Gastroesophageal sphincter (tissue), 4 donors: ENCODE results near the gene GATAD2A. TPM values are rescaled to one million over a fixed set of nuclear protein-coding genes. Genes with fewer than 3 reads are reported as not detected.

Source experiments
- ATAC-seq: fragments of 150-250 bp; one replicate; pipeline ENCODE4 v1.9.1; 2016; ENCODE audit warnings: mild to moderate bottlenecking, moderate library complexity
- H3K27ac ChIP-seq, 4 donors: fragments of 200-600 bp; sonication (generic) in 3 of 4; 1 replicate in 3 of 4; 2 replicates in 1 of 4; pipeline ENCODE4 v1.5.1; 2016 to 2019
- H3K27me3 ChIP-seq: fragments of 200-600 bp; sonication (generic); one replicate; pipeline ENCODE4 v1.5.1; 2019
- H3K36me3 ChIP-seq, 2 donors: fragments of 200-600 bp; sonication (generic); one replicate each; pipeline ENCODE4 v1.5.1; 2019; ENCODE audit warnings: control low read depth in 1 of 2
- H3K4me1 ChIP-seq, 3 donors: fragments of 200-600 bp; sonication (generic); 1 replicate in 2 of 3; 2 replicates in 1 of 3; pipeline ENCODE4 v1.5.1; 2016 to 2019; ENCODE audit warnings: control low read depth in 2 of 3
- H3K4me3 ChIP-seq, 2 donors: fragments of 200-600 bp; sonication (generic); one replicate each; pipeline ENCODE4 v1.5.1; 2019; ENCODE audit warnings: mild to moderate bottlenecking in 1 of 2, moderate library complexity in 1 of 2
- H3K9me3 ChIP-seq, 3 donors: fragments of 200-600 bp; sonication (generic); one replicate each; pipeline ENCODE4 v1.5.1; 2017 to 2019; ENCODE audit warnings: control low read depth in 2 of 3
- EP300 ChIP-seq: sonication (generic); formaldehyde crosslinking; IDR thresholded peaks from one replicate; pipeline ENCODE4 v1.6.1; 2017; ENCODE audit warnings: antibody characterized with exemption, mild to moderate bottlenecking
- POLR2A ChIP-seq, 2 donors: fragments of 450-650 bp; IDR thresholded peaks; one replicate each; pipeline ENCODE4 v1.6.1; 2017; ENCODE audit warnings: antibody characterized with exemption in 2 of 2, mild to moderate bottlenecking in 2 of 2, moderate library complexity in 1 of 2
- POLR2AphosphoS5 ChIP-seq: sonication (generic); formaldehyde crosslinking; IDR thresholded peaks from one replicate; pipeline ENCODE4 v1.6.1; 2017; ENCODE audit warnings: antibody characterized with exemption
- WGBS, 2 donors: methylation state at CpG; one replicate each; pipeline ENCODE4 v1.1.5; 2018; ENCODE audit warnings: low coverage in 1 of 2; 5-methylcytosine and 5-hydroxymethylcytosine counted together
- total RNA-seq, 4 donors: library from RNA; depleted of rRNA; stranded (reverse); fragments of >200 nt; gene quantifications; one replicate each; pipeline ENCODE4 v1.1.0, GENCODE V29; 2016
- TF ChIP-seq, protein P1 (sequence below), 4 experiments: fragments of 200-600 bp in 2 of 4; fragments of 450-650 bp in 2 of 4; sonication (generic) in 1 of 4; IDR thresholded peaks; one replicate each; pipeline ENCODE4 v1.5.1; 2017 to 2019; ENCODE audit warnings: antibody characterized with exemption in 4 of 4, mild to moderate bottlenecking in 2 of 4, moderate library complexity in 2 of 4

GATAD2A gene
- total RNA-seq, 4 donors from 2014 or later = 30.9 to 69.0 (median 36.6) TPM

- TF ChIP-seq POLR2A (IDR thresholded peaks at IDR 0.05) (no peak), POLR2AphosphoS5 (no peak), EP300 (no peak)
- TF ChIP-seq, protein P1, sequence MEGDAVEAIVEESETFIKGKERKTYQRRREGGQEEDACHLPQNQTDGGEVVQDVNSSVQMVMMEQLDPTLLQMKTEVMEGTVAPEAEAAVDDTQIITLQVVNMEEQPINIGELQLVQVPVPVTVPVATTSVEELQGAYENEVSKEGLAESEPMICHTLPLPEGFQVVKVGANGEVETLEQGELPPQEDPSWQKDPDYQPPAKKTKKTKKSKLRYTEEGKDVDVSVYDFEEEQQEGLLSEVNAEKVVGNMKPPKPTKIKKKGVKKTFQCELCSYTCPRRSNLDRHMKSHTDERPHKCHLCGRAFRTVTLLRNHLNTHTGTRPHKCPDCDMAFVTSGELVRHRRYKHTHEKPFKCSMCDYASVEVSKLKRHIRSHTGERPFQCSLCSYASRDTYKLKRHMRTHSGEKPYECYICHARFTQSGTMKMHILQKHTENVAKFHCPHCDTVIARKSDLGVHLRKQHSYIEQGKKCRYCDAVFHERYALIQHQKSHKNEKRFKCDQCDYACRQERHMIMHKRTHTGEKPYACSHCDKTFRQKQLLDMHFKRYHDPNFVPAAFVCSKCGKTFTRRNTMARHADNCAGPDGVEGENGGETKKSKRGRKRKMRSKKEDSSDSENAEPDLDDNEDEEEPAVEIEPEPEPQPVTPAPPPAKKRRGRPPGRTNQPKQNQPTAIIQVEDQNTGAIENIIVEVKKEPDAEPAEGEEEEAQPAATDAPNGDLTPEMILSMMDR (IDR thresholded peaks at IDR 0.05) = no peak
- WGBS, 2 donors = 0% methylated on average over 1 of the region's 56 CpGs; no CpG with 5 or more reads in 1 of the 2 donors
These were observed 132.7 kb downstream of the GATAD2A start, which contains the start of gene CILP2 for GRCh38 chr19:19538061-19538784. TSS of gene CILP2 (plus strand) at chr19:19538265. CDS start at chr19:19538350, 85 bp downstream.

GRCh38 chr19:19538785-19539166 lies 133.3 kb downstream of the GATAD2A start:
- no peak overlapping the region for H3K27ac ChIP-seq
- ATAC-seq = no peak
- peaks cover 0 to 46% (median 22%) of the 10 kb centered on the region in 3 donors for H3K4me1 ChIP-seq
- 36% methylated on average over 3 of the region's 7 CpGs; no CpG with 5 or more reads in 1 of the 2 donors for whole genome bisulfite sequencing, 2 donors
- H3K36me3 ChIP-seq = peaks cover 0 to 12% of the 10 kb centered on the region in 2 donors
- peaks cover 65% of the 10 kb centered on the region for H3K27me3 ChIP-seq
- H3K4me3 ChIP-seq = peak overlapping the region in 1 of 2 donors; percentile 41
- TF ChIP-seq, protein P1 (IDR thresholded peaks at IDR 0.05) = no peak
- TF ChIP-seq POLR2A (IDR thresholded peaks at IDR 0.05) (no peak), POLR2AphosphoS5 (no peak), EP300 (no peak)
- peaks cover 0 to 6% (median 0%) of the 10 kb centered on the region in 3 donors for H3K9me3 ChIP-seq

More at GRCh38 chr19:19538061-19538784, 132.7 kb downstream of the GATAD2A start, which contains the start of gene CILP2:
- no peak for ATAC-seq
- H3K27me3 ChIP-seq = peaks cover 60% of the 10 kb centered on the region
- peaks cover 0 to 46% (median 22%) of the 10 kb centered on the region in 3 donors for H3K4me1 ChIP-seq
- peak within 1 kb of the TSS in 1 of 2 donors; percentile 41 for H3K4me3 ChIP-seq
- H3K9me3 ChIP-seq = peaks cover 0 to 6% (median 0%) of the 10 kb centered on the region in 3 donors
- peaks cover 0 to 12% of the 10 kb centered on the region in 2 donors for H3K36me3 ChIP-seq
- no peak within 1 kb of the TSS for H3K27ac ChIP-seq

GRCh38 chr19:19539698-19540063 lies 134.2 kb downstream of the GATAD2A start:
- peaks cover 0 to 46% (median 22%) of the 10 kb centered on the region in 3 donors for H3K4me1 ChIP-seq
- H3K27me3 ChIP-seq = peaks cover 74% of the 10 kb centered on the region
- no peak overlapping the region for H3K27ac ChIP-seq
- H3K36me3 ChIP-seq = peaks cover 0 to 12% of the 10 kb centered on the region in 2 donors
- ATAC-seq = no peak
- TF ChIP-seq, protein P1 (IDR thresholded peaks at IDR 0.05) = no peak
- TF ChIP-seq POLR2AphosphoS5 (no peak), POLR2A (IDR thresholded peaks at IDR 0.05) (no peak), EP300 (no peak)
- no peak overlapping the region for H3K4me3 ChIP-seq
- peaks cover 0 to 6% (median 0%) of the 10 kb centered on the region in 3 donors for H3K9me3 ChIP-seq
- WGBS, 2 donors = no CpG with 5 or more reads among the region's 19 CpGs

GRCh38 chr19:19540064-19540714 lies 134.7 kb downstream of the GATAD2A start:
- no peak for TF ChIP-seq POLR2A (IDR thresholded peaks at IDR 0.05)
- no peak for TF ChIP-seq EP300
- TF ChIP-seq, protein P1 (IDR thresholded peaks at IDR 0.05) = no peak
- no peak for TF ChIP-seq POLR2AphosphoS5
- H3K27me3 ChIP-seq = peaks cover 79% of the 10 kb centered on the region
- peaks cover 0 to 6% (median 0%) of the 10 kb centered on the region in 3 donors for H3K9me3 ChIP-seq
- H3K36me3 ChIP-seq = peaks cover 0 to 9% of the 10 kb centered on the region in 2 donors
- 7% methylated on average over 3 of the region's 74 CpGs; no CpG with 5 or more reads in 1 of the 2 donors for WGBS, 2 donors
- H3K4me1 ChIP-seq = peaks cover 0 to 46% (median 22%) of the 10 kb centered on the region in 3 donors
- no peak overlapping the region for H3K27ac ChIP-seq
- peak; percentile 28 for ATAC-seq
- peak overlapping the region in 1 of 2 donors; percentile 22 for H3K4me3 ChIP-seq
